HG03103 (cell line): Measurements from ENCODE around the gene PCNT.
"Not testable (repeated sequence)": the region's sequence is repeated elsewhere in the genome, so short reads cannot be mapped to it uniquely, and the experiment has no call there.

Experiments
- ATAC-seq: cut with Tn5 transposase; IDR thresholded peaks from one replicate; pipeline ENCODE4 v1.9.1; 2021; ENCODE audit warnings: low read depth; ENCODE audit not compliant: unreplicated experiment

Gene PCNT

GRCh38 chr21:46399686-46400085 lies 75.7 kb downstream of the PCNT start:
- ATAC-seq: no peak

DNA sequence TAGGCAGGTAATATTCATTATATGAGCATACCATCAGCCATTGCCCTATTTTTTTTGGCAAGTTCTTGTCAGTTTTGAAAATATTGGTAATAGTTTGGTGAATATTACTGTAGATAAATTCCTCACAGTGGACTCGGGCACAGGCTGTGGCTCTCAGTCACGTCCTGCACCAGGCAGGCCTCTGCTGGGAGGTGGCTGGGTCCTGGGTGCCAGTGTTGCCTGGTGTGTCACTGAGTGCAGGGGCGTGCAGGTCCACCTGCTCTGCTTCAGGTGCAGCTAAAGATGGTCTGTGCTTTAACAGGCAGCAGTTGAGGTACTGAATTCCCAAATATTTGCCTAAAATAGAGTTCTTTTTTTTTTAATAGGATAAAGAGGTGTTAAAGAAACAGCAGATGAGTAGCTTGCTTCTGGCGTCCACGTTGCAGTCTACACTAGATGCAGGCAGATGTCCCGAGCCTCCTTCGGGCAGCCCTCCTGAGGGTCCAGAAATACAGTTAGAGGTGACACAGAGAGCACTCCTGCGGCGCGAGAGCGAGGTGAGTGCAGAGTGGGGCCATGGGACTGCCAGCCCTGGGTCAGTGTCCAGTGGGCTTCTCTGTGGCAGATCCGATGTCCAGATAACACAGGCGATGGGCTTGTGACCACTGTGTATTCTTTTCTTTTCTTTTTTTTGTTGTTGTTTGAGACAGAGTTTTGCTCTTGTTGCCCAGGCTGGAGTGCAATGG lies 77.4 kb downstream of the PCNT start:
- no peak for ATAC-seq

DNA sequence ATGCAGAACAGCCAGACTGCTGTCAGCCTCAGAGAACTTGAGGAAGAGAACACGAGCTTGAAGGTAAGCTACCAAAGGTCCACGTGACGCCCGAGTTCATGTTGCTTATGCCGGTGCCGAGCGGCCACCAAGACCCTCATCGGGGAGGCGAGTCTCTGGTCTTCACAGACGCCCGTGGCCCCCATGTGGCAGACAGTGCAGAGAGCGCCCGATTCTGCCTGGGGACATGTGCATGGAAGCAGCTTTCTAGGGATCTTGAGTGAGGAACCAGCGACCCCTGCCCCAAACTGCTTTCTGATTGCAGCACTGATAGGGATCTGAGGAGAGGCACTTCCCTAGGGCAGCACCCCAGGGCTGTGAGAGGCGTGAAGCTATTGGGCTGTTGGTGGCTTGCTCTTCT lies 78.5 kb downstream of the PCNT start:
- no peak for ATAC-seq

GRCh38 chr21:46403234-46403811 lies 79.4 kb downstream of the PCNT start:
- ATAC-seq: not testable (repeated sequence)

DNA sequence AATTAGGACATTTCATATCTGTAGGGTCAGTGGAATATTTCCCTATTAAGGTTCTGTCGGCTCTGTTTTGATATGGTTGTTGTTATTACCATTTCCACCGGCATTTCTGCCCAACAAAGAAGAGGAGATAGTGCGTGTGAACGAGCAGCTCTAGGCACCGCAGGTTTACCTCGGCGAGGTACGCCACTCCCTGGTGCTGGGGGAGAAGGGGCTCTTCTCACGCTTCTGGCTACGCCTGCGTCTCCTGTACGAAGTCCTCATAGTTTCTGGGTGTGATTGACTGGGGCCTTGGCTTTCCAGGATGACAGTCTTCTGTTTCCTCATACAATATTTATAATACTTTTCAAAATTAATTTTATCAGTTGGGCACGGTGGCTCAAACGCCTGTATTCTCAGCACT lies 80.3 kb downstream of the PCNT start:
- ATAC-seq: no peak

DNA sequence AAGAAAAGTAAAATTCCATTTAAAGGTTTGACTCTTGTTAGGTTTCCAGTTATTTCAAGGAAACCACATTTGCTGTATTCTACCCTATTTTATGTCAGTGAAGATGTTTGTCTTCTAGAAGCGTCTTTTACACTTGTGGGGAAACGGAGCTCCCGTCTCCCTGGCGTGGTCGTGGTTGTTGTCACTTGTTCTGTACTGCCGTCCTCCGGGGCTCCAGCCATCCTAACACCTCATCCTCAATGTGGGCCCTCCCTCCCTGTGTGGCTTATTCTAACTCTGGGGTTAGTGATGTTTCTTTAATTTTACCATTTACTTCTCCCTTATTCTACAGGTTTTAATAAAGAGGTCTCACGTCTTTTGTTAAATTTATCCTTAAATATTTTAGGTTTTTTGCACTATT lies 82.0 kb downstream of the PCNT start:
- no peak for ATAC-seq

DNA sequence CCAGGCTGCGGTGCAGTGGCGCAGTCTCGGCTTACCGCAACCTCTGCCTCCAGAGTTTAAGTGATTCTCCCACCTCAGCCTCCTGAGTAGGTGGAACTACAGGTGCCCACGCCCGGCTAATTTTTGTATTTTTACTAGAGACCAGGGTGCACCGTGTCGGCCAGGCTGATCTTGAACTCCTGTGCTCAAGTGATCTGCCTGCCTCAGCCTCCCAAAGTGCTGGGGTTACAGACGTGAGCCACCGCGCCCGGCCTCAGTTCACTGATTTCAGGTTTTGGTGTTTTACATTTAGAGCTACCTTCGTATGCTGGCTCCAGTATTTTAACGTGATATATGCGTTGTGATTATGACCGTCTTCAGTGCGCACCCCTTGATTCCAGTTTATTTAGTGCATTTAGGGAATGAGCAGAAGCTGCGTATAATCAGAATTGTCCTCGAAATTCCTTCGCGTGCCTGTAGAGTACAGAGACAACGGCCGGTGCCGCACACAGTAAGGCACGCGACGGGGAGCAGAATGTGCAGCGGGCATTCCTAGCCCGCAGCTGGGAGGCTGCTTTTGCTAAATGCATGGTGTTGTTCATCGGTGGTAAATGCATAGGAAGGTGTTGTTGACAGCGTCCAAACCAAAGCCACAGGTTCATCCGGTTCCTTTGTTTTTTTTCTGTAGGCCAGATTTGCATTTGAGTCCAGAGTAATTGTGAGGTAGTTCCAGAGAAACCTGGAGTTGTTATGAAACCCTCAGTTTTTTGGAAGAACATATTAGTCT lies 85.9 kb downstream of the PCNT start:
- no peak for ATAC-seq

DNA sequence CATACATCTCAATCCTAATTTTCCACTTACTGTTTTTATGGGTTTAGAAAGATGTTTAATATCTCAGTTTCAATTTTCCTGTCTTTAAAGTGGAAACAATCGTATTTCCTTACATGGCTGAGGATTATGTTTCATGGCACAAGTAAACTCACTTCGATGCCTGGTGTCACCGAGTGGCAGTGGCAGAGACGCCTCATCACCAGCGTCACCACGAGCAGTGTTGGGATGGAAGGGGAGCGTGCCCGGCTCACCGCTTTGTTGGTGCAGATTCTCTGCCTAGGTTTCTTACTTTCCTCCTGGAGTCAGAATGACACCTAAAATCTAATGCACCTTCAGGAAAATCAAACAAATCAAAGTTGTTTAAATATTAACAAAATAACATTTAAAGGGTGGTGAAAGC lies 86.6 kb downstream of the PCNT start:
- no peak for ATAC-seq

- no peak for ATAC-seq
These were observed 87.3 kb downstream of the PCNT start for GRCh38 chr21:46411236-46411635.

GRCh38 chr21:46411691-46412090 lies 87.7 kb downstream of the PCNT start:
- no peak for ATAC-seq

DNA sequence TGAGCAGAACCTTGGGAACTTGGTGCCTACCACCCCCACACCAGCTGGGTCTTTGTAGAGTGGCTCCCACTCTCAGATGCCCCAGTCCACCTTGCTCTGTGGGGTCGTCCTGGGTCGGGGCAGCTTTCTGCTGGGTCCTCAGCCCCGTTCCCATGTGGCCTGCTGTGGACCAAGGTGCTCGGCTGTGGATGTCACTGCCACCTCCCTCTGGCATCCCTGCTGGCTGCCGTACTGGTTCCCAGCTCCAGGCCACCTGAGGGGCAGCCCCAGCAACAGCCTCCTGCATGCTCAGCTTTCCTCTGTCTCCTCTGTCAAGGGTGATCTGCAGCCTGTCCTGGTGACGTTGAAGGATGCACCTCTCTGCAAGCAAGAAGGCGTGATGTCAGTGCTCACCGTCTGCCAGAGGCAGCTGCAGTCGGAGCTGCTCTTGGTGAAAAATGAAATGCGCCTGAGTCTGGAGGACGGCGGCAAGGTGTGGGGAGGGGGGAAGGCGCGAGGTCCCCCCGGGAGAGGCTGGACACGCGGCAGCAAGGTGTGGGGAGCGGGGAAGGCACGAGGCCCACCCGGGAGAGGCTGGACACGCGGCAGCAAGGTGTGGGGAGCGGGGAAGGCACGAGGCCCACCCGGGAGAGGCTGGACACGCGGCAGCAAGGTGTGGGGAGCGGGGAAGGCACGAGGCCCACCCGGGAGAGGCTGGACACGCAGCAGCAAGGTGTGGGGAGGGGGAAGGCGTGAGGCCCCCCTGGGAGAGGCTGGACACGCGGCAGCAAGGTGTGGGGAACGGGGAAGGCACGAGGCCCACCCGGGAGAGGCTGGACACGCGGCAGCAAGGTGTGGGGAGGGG lies 88.8 kb downstream of the PCNT start:
- no peak for ATAC-seq

- ATAC-seq: no peak
These were observed 89.4 kb downstream of the PCNT start for GRCh38 chr21:46413365-46413696.

DNA sequence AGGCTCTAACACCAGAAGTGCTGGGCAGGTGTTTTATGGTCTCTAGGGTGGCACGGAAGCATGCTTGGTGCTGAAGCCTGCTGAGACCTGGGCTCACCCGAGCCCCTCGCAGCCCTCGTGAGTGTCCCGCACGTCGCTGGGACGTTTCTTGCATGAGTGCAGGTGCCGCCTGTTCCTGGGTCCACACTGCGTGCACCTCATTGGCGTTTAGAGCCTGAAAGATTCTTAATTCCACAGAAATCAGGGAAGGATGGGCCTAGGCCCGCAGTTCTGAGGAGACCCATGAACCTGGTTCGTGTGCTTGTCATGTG lies 91.0 kb downstream of the PCNT start:
- ATAC-seq: no peak

GRCh38 chr21:46416551-46416950 lies 92.6 kb downstream of the PCNT start:
- no peak for ATAC-seq

DNA sequence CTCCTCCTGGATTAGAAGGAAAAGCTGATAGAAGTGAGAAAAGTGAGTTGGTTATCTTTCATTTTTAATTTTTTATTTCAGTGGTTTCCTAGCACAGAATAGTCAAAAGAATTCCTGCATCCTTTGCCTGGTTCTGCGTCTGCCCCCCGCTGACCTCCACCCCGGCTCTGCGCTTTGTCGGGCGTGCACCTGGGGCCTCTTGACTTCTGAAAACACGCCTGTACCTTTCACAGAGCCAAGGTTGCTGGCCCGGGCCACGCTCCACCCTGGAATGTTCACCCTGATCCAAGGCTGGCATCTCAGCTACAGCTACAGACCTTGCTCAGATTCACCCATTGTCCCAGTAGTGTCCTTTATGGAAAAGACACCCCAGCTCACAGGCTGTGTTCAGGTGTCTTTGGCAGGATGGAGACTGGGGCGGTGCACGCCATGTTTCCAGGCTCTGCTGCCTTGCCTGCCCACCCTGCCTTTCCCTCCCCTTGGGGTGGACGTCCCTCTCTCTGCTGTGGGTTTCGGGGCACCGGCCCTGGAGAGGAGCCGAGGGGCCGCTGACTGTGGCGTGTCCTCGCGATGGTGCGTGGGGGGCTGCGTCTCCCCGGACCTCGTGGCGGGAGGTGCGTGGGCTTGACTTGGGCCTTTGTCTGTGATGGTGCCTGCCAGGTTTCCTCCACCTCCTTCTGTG lies 94.5 kb downstream of the PCNT start:
- ATAC-seq: no peak

DNA sequence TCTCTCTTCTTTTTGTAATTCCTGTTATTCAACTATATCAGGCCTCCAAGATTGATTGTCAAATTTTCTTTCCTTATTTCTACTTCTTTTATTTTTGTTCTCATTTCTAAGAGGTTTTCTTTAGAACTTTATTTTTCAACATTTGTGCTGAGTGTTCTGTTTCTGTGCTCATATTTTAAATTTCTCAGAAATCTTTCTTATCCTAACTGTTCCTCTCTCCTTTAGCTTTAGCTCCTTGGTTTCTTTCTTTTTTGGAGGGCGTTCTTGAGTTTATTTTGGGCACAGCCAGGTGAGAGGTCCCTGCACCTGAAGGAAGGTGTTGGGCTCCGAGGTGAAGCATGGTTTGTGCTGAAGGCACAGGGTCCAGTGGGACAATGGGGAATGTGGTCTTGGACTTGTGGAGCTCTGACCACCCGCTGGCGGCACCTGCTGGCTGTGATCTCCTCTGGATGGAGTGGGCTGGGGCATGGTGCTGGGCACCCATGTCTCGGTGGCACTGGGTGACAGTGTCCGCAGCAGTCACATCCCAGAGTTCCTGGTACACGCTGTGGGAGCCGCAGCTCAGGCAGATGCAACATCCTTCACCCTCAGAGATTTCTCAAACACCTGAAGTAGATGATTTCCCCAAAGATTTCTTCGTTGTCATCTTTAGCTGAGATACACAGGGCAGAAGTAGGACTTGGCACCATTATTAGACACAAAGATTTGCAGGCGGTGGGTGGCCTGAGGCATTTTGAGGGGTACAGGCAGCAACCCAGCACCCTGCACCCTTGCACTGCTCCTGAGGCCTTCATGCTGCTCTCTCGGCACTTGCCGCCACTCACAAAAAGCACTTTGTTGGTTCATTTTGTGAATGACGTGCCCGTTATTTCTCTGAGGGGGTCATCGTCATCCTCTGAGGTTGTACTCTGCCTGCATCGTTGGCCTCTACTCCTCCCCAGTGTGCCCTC lies 96.6 kb downstream of the PCNT start:
- no peak for ATAC-seq

DNA sequence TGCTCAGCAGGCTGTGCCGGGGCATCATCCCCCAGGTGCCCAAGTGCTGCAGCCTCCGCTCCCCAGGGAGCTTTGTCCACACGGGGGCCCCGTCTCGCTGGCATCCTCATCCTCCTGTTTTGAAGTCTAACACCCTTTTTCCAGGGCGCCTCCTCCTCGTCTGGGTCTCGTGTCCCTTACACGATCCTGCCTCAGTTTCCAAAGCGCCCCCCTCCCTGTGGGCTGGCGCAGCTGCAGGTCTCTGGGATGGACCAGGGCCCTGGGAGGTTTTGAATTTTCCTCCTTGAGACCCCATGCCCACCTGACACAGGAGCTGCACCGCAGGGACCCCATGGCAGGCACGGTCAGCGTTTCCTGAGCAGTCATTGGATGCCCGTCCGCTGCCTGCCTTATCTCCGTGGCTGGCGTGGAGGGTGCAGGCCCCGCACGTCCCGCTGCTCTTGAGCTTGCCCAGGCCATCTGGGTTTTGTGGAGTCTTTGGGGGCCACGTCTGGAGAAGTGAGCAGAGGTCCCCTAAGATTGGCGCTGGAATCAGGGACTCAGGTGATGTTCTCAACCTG lies 97.3 kb downstream of the PCNT start:
- no peak for ATAC-seq

- ATAC-seq: no peak
These were observed 98.0 kb downstream of the PCNT start for GRCh38 chr21:46421756-46422555.
